A375 (cell line): ENCODE data around the gene LACTB. TPM values are rescaled to one million over a fixed set of nuclear protein-coding genes. Genes with fewer than 3 reads are reported as not detected.

Source experiments
- total RNA-seq: library from RNA; depleted of rRNA; stranded (reverse); fragments of >200 nt; shearing (Covaris generic); gene quantifications from 2 replicates; pipeline ENCODE4 v1.2.3, GENCODE V29; 2014; rRNA removed

LACTB gene
- 6.1 and 14.1 TPM in 2 replicates for total RNA-seq

GRCh38 chr15:63121382-63122001 lies at the start of gene LACTB:
Gene LACTB, plus strand, starts transcription at chr15:63121861. Its CDS starts 11 bp downstream, at chr15:63121872.

GRCh38 chr15:63157118-63157843 lies 35.6 kb downstream of the LACTB start, which contains the start of gene RPS27L:
Gene RPS27L, minus strand, starts transcription at chr15:63157477. Its CDS starts 72 bp downstream, at chr15:63157405.

GRCh38 chr15:63188926-63189871 lies 67.5 kb downstream of the LACTB start, which contains the start of gene RAB8B:
Gene RAB8B, plus strand, starts transcription at chr15:63189606. Its CDS starts 19 bp downstream, at chr15:63189625.

Other genes starting within 250 kb of the LACTB start
- gene TPM1, start 79.1 kb upstream of the LACTB start, total RNA-seq, result 199 and 211 TPM in 2 replicates
- 118 and 154 TPM in 2 replicates for gene RPS27L, start 35.6 kb downstream of the LACTB start, total RNA-seq
- 9.6 and 17.6 TPM in 2 replicates for gene RAB8B, start 67.7 kb downstream of the LACTB start, total RNA-seq
- 1.6 and 1.8 TPM in 2 replicates for gene APH1B, start 155.7 kb downstream of the LACTB start, total RNA-seq